Thymus (tissue), 11 donors: ENCODE data around the gene FIBP. TPM values are rescaled to one million over a fixed set of nuclear protein-coding genes. Genes with fewer than 3 reads are reported as not detected.
A peak's percentile ranks its signal among the peaks of the same experiment; 100 is the strongest.

Experiments
- DNase-seq, 9 donors: peaks; one replicate each; pipeline ENCODE4 v3.0.0-alpha.2; 2013; ENCODE audit warnings: low spot score in 9 of 9, low read depth in 6 of 9, missing footprints in 1 of 9
- H3K27ac ChIP-seq, 2 donors: one replicate each; pipeline ENCODE4 v1.5.1; 2013; ENCODE audit warnings: control low read depth in 1 of 2, low read depth in 1 of 2, low read length in 1 of 2, mild to moderate bottlenecking in 1 of 2, moderate library complexity in 1 of 2
- H3K27me3 ChIP-seq, 2 donors: one replicate each; pipeline ENCODE4 v1.5.1; 2013; ENCODE audit warnings: low read length in 1 of 2; ENCODE audit not compliant: control insufficient read depth in 2 of 2, insufficient read depth in 1 of 2
- H3K36me3 ChIP-seq, 2 donors: one replicate each; pipeline ENCODE4 v1.5.1; 2013; ENCODE audit warnings: low read length in 1 of 2, mild to moderate bottlenecking in 1 of 2, moderate library complexity in 1 of 2; ENCODE audit not compliant: control insufficient read depth in 2 of 2, insufficient read depth in 2 of 2
- H3K4me1 ChIP-seq, 2 donors: one replicate each; pipeline ENCODE4 v1.5.1; 2013; ENCODE audit warnings: low read length in 2 of 2; ENCODE audit not compliant: control insufficient read depth in 2 of 2, insufficient read depth in 2 of 2
- H3K4me3 ChIP-seq, 2 donors: one replicate each; pipeline ENCODE4 v1.5.1; 2013; ENCODE audit warnings: low read length in 2 of 2, control low read depth in 1 of 2, mild to moderate bottlenecking in 1 of 2
- H3K9me3 ChIP-seq, 2 donors: one replicate each; pipeline ENCODE4 v1.5.1; 2013; ENCODE audit warnings: low read length in 1 of 2, mild to moderate bottlenecking in 1 of 2; ENCODE audit not compliant: control insufficient read depth in 2 of 2, insufficient read depth in 1 of 2
- WGBS: extraction: QIAGEN DNeasy Blood & Tissue Kit; methylation state at CpG from one replicate; pipeline ENCODE4 v1.1.7; 2013; 5-methylcytosine and 5-hydroxymethylcytosine counted together
- polyA plus RNA-seq: library from polyadenylated mRNA; stranded (reverse); fragments of 200-250 nt; gene quantifications from one replicate; pipeline ENCODE4 v1.2.3, GENCODE V29; 2013
- total RNA-seq: library from RNA; stranded (reverse); fragments of 120-200 nt; gene quantifications from one replicate; pipeline ENCODE4 v1.2.4, GENCODE V29; 2013
- donor health status: healthy.

FIBP gene
- total and polyA plus RNA-seq, 2 donors: 70.9 to 71.0 TPM

DNA sequence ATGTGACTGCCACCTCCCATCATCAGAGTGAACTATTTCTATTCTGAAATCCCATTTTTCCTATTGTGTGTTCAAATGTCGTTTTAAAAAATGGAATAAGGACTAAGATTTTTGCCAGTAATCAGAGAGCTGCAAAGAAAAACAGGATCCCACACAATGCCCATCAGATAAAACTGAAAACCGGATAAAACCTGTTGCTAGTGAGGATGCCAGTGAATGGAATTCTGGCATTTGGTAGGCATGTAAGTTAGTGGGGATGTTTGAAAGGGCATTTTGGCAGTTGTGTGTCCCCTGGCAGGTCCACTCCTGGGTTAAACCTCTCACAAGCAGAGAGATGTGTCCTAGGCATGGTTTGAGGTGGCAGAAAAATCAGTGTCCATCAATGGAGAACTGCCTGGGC lies 37.1 kb upstream of the FIBP start:
- Histone ChIP-seq H3K4me1 (peaks cover 21 to 32% of the 10 kb centered on the region in 2 donors), H3K27ac (no peak overlapping the region)
- WGBS: 97% methylated on average over 2 of the region's 2 CpGs

DNA sequence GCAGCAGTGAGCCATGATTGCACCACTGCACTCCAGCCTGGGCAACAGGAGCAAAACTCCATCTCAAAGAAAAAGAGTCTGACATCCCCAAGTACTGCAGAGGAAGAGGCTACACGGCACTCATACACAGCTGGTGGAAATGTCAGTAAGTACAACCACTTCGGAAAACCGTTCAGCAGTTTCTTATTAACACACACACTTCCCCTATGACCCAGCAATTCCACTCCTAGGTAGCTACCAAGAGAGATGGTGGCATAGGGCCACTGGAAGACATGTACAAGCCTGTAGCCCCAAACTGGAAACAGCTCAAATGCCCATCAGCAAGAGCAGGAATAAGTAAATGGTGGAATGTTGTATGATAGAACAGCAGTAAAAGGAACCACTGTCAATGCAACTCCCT lies 34.3 kb upstream of the FIBP start:
- no peaks in the 10 kb centered on the region for H3K27me3 ChIP-seq
- no peak overlapping the region for H3K27ac ChIP-seq
- no peak overlapping the region for H3K4me3 ChIP-seq
- H3K4me1 ChIP-seq: peaks cover 20 to 30% of the 10 kb centered on the region in 2 donors
- H3K36me3 ChIP-seq: peaks cover 20 to 33% of the 10 kb centered on the region in 2 donors
- no peaks in the 10 kb centered on the region for H3K9me3 ChIP-seq
- no peak for DNase-seq
- 94% methylated on average over 3 of the region's 3 CpGs for WGBS

More for the DNA sequence above, 37.1 kb upstream of the FIBP start:
- Histone ChIP-seq H3K9me3 (no peaks in the 10 kb centered on the region), H3K36me3 (peaks cover 19 to 31% of the 10 kb centered on the region in 2 donors), H3K4me3 (no peak overlapping the region), H3K27me3 (no peaks in the 10 kb centered on the region)
- no peak for DNase-seq

DNA sequence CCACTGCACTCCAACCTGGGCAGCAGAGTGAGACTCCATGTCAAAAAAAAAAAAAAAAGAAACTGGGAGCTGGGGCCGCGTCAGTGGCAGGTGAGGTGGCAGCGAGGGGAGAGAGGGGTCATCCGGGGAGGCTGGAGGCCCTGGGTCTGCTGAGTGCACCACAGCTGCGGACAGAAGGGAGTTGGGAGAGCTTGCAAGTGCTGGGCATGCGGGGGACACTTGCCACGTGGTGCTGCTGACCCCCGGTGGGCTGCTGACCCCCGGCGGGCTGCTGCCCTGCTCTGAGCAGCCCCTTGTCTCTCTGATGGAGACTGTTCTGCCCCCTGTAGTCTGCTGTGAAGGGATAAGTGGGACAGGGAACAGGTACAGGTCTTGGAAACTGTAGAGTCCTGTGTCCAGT lies 33.6 kb upstream of the FIBP start:
- H3K4me3 ChIP-seq: no peak overlapping the region
- no peaks in the 10 kb centered on the region for H3K9me3 ChIP-seq
- peaks cover 22 to 38% of the 10 kb centered on the region in 2 donors for H3K36me3 ChIP-seq
- peaks cover 23 to 30% of the 10 kb centered on the region in 2 donors for H3K4me1 ChIP-seq
- no peak for DNase-seq
- no peak overlapping the region for H3K27ac ChIP-seq
- WGBS: over 99% methylated on average over 10 of the region's 10 CpGs
- no peaks in the 10 kb centered on the region for H3K27me3 ChIP-seq

- H3K4me1 ChIP-seq: peaks cover 25 to 36% of the 10 kb centered on the region in 2 donors
- WGBS: 96% methylated on average over 12 of the region's 12 CpGs
- DNase-seq: no peak
- H3K36me3 ChIP-seq: peaks cover 22 to 40% of the 10 kb centered on the region in 2 donors
- H3K27ac ChIP-seq: no peak overlapping the region
- no peaks in the 10 kb centered on the region for H3K9me3 ChIP-seq
- no peaks in the 10 kb centered on the region for H3K27me3 ChIP-seq
- no peak overlapping the region for H3K4me3 ChIP-seq
Observed at GRCh38 chr11:65921033-65921555, 32.8 kb upstream of the FIBP start.

DNA sequence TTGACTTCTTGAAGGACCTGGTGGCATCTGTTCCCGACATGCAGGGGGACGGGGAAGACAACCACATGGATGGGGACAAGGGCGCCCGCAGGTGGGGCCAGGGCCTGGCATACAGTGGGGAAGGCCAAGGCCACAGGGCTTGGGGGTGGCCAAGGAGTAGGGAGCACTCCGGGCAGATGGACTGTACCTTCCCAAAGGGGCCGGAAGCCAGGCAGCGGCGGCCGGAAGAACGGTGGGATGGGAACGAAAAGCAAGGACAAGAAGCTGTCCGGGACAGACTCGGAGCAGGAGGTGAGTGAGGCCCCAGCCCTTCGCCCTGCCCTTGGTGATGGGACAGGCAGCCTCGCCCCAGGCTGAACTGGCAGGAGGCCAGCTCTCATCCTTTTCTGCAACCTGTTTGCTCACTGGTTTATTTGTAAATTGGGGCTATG lies 32.1 kb upstream of the FIBP start:
- WGBS: 75% methylated on average over 15 of the region's 15 CpGs
- Histone ChIP-seq H3K27ac (peak overlapping the region in 1 of 2 donors; percentile 87), H3K36me3 (peaks cover 22 to 40% of the 10 kb centered on the region in 2 donors), H3K9me3 (no peaks in the 10 kb centered on the region), H3K4me1 (peaks cover 27 to 36% of the 10 kb centered on the region in 2 donors), H3K27me3 (no peaks in the 10 kb centered on the region), H3K4me3 (peak overlapping the region; percentile 55 to 89)
- DNase-seq: no peak

DNA sequence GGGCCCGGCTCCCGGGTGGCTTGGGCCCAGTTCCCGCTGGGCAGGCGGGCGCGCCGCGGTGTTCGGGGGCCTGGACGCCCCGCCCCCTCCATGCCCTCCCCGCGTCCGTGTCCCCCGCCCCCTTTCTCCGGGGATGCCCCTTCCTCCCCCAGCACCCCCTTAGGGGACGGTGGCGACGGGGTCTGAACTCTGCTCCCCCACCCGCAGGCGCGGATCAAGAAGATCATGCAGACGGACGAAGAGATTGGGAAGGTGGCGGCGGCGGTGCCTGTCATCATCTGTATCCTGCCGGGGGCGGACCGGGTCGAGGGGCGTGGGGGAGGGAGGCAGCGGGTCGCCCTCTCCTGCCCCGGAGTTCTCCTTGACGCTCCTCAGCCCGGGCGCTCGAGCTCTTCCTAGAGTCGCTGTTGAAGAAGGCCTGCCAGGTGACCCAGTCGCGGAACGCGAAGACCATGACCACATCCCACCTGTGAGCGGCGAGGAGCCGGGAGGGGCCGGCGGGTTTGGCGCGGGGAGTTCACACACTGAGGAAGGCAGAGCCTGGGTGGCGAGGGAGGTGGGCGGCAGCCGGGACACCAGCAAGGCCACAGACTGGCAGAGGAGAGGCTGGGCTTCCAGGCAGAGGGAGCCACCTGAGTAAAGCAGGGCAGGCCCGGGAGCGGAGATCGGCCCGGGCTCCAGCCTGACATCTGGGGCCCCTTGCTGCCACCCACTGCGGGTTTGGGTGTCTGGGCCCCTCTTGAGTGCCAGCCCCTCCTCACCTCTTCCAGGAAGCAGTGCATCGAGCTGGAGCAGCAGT lies 31.5 kb upstream of the FIBP start:
- Histone ChIP-seq H3K4me3 (peak overlapping the region; percentile 55 to 89), H3K36me3 (peaks cover 20 to 40% of the 10 kb centered on the region in 2 donors), H3K27ac (peak overlapping the region; percentile 57 to 87), H3K4me1 (peaks cover 28 to 36% of the 10 kb centered on the region in 2 donors), H3K27me3 (no peaks in the 10 kb centered on the region), H3K9me3 (no peaks in the 10 kb centered on the region)
- under 1% methylated on average over 60 of the region's 60 CpGs for WGBS
- DNase-seq: peak in 3 of 9 donors; percentile 44 to 74 (median 45)

DNA sequence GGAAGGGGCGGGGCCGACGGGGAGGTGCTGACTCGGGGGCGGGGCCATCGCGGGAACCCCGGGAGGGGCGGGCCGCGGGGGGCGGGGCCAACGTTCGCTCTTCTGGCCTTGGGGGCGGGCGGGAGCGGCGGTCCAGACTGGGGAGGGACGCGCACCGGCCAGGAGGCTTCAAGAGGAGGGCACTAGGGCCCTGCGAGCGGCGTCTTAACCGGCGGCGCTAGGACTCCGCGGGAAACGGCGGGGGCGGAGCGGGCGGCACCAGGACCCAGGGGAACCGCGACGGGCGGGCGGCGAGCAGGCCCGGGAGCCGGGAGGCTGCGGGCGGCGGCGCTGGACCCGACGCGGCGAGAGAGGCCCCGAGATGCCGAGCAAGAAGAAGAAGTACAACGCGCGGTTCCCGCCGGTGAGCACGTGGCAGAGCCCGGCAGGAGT lies 30.9 kb upstream of the FIBP start, which contains the start of gene DRAP1:
DRAP1 (plus strand) TSS at position 286 of the 432 bp plus-strand sequence; CDS start at position 362, 76 bp downstream.
- Histone ChIP-seq H3K9me3 (no peaks in the 10 kb centered on the region), H3K27ac (peak within 1 kb of the TSS; percentile 73 to 93), H3K36me3 (peaks cover 19 to 38% of the 10 kb centered on the region in 2 donors), H3K4me1 (peaks cover 28 to 36% of the 10 kb centered on the region in 2 donors), H3K27me3 (no peaks in the 10 kb centered on the region), H3K4me3 (peak within 1 kb of the TSS; percentile 88 to 89)
- DNase-seq: peak; percentile 77 to 98 (median 93)
- whole genome bisulfite sequencing: under 1% methylated on average over 59 of the region's 59 CpGs

DNA sequence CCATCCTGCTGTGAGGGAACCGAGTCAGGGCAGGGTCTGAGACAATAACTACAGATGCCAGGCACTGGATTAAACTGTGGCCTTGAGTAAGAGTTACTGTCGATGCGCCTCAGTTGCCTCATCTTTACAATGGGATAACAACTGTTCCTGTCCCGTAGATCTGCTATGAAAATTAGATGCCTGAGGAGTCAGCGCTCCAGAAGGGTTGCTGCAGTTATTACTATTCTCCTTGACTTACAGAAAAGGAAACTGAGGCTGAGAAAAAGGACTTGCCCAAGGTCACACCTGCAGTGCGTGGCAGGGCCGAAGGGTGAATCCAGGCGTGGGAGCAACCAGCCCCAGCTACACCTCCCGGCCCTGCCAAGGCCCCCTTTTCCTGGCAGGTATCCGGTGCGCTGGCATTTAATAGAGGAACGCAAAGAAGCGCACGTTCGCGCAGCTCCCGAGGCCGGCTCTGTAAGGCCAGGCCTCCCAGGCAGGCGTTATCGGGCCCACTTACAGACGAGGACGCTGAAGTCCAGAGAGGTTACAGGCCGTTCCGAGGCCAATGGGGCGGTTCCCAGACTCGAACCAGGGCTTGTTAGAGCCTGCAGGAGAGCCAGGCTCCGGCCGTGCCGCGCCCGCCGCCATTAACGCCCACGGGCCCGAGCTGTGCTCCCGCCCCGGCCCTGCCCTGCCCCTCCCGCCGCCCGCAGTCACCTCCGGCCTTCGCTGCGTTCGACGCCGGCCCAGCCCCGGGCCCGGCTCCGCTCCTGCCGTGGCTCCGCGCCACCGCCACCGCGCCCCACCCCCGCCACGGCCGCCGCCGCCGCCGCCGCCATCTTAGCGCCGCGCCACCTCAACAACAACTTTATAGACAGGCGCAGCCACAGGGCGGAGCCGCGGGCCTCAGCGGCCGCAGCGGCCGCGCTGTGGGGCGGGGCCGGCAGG lies 30.2 kb upstream of the FIBP start, which contains the start of gene C11orf68:
C11orf68 (minus strand) TSS at position 852 of the 930 bp plus-strand sequence; CDS start at position 821, 31 bp downstream.
- Histone ChIP-seq H3K9me3 (no peaks in the 10 kb centered on the region), H3K4me1 (peaks cover 28 to 36% of the 10 kb centered on the region in 2 donors), H3K27me3 (no peaks in the 10 kb centered on the region), H3K27ac (peak within 1 kb of the TSS; percentile 73 to 93), H3K36me3 (peaks cover 19 to 37% of the 10 kb centered on the region in 2 donors), H3K4me3 (peak within 1 kb of the TSS; percentile 88 to 89)
- peak in 2 of 9 donors; percentile 36 to 65 for DNase-seq
- WGBS: 5% methylated on average over 77 of the region's 77 CpGs
